ENCODE results near the gene RCOR2.

The RCOR2 gene

GRCh38 chr11:63880403-63880790 lies 36.6 kb downstream of the RCOR2 start:
- Histone ChIP-seq H4K20me1 (ENCODE audit: insufficient read depth, low read length) (no peaks in the 10 kb centered on the region), H3K9me3 (ENCODE audit: low read length) (no peaks in the 10 kb centered on the region), H3K36me3 (ENCODE audit: insufficient read depth, low read length) (peaks cover 16% of the 10 kb centered on the region; the same call in 1 of the 2 replicates), H3K4me1 (ENCODE audit: insufficient read depth, low read length, severe bottlenecking) (peaks cover 25% of the 10 kb centered on the region), H3K27ac (ENCODE audit: low read depth, low read length, poor library complexity, severe bottlenecking) (no peak overlapping the region), H3F3A (ENCODE audit: insufficient read depth, low read length) (no peaks in the 10 kb centered on the region), H3K4me2 (ENCODE audit: low read length) (no peak overlapping the region), H3K9me2 (ENCODE audit: low read depth, low read length) (no peaks in the 10 kb centered on the region), H3K9ac (ENCODE audit: low read length) (no peak overlapping the region), H3K79me2 (ENCODE audit: insufficient read depth, low read length) (peaks cover 32% of the 10 kb centered on the region; the same call in 1 of the 2 replicates), H3K4me3 (ENCODE audit: low read depth, low read length, poor library complexity, severe bottlenecking) (no peak overlapping the region), H2AFZ (ENCODE audit: low read length) (no peak overlapping the region), H3K27me3 (ENCODE audit: insufficient read depth, low read length) (no peaks in the 10 kb centered on the region)
- TF ChIP-seq, protein P1, sequence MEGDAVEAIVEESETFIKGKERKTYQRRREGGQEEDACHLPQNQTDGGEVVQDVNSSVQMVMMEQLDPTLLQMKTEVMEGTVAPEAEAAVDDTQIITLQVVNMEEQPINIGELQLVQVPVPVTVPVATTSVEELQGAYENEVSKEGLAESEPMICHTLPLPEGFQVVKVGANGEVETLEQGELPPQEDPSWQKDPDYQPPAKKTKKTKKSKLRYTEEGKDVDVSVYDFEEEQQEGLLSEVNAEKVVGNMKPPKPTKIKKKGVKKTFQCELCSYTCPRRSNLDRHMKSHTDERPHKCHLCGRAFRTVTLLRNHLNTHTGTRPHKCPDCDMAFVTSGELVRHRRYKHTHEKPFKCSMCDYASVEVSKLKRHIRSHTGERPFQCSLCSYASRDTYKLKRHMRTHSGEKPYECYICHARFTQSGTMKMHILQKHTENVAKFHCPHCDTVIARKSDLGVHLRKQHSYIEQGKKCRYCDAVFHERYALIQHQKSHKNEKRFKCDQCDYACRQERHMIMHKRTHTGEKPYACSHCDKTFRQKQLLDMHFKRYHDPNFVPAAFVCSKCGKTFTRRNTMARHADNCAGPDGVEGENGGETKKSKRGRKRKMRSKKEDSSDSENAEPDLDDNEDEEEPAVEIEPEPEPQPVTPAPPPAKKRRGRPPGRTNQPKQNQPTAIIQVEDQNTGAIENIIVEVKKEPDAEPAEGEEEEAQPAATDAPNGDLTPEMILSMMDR (IDR thresholded peaks at IDR 0.05; ENCODE audit: low read length) = no peak
- no peak for TF ChIP-seq EZH2 (IDR thresholded peaks at IDR 0.05; ENCODE audit: borderline replicate concordance, low read length)

- no peak for TF ChIP-seq EZH2 (IDR thresholded peaks at IDR 0.05; ENCODE audit: borderline replicate concordance, low read length)
- TF ChIP-seq, protein P1 (IDR thresholded peaks at IDR 0.05; ENCODE audit: low read length) = no peak
- no peaks in the 10 kb centered on the region for H3K27me3 ChIP-seq (ENCODE audit: insufficient read depth, low read length)
- no peaks in the 10 kb centered on the region for H3K9me2 ChIP-seq (ENCODE audit: low read depth, low read length)
- no peaks in the 10 kb centered on the region for H4K20me1 ChIP-seq (ENCODE audit: insufficient read depth, low read length)
- no peak overlapping the region for H3K9ac ChIP-seq (ENCODE audit: low read length)
- H3K36me3 ChIP-seq (ENCODE audit: insufficient read depth, low read length) = peaks cover 18% of the 10 kb centered on the region; the same call in 1 of the 2 replicates
- no peaks in the 10 kb centered on the region for H3K9me3 ChIP-seq (ENCODE audit: low read length)
- no peak overlapping the region for H3K4me3 ChIP-seq (ENCODE audit: low read depth, low read length, poor library complexity, severe bottlenecking)
- no peak overlapping the region for H2AFZ ChIP-seq (ENCODE audit: low read length)
- H3K27ac ChIP-seq (ENCODE audit: low read depth, low read length, poor library complexity, severe bottlenecking) = no peak overlapping the region
- peaks cover 35% of the 10 kb centered on the region; the same call in 1 of the 2 replicates for H3K79me2 ChIP-seq (ENCODE audit: insufficient read depth, low read length)
- H3K4me1 ChIP-seq (ENCODE audit: insufficient read depth, low read length, severe bottlenecking) = peaks cover 25% of the 10 kb centered on the region
- H3K4me2 ChIP-seq (ENCODE audit: low read length) = no peak overlapping the region
- no peaks in the 10 kb centered on the region for H3F3A ChIP-seq (ENCODE audit: insufficient read depth, low read length)
Observed at GRCh38 chr11:63879598-63880402, 37.2 kb downstream of the RCOR2 start.

DNA sequence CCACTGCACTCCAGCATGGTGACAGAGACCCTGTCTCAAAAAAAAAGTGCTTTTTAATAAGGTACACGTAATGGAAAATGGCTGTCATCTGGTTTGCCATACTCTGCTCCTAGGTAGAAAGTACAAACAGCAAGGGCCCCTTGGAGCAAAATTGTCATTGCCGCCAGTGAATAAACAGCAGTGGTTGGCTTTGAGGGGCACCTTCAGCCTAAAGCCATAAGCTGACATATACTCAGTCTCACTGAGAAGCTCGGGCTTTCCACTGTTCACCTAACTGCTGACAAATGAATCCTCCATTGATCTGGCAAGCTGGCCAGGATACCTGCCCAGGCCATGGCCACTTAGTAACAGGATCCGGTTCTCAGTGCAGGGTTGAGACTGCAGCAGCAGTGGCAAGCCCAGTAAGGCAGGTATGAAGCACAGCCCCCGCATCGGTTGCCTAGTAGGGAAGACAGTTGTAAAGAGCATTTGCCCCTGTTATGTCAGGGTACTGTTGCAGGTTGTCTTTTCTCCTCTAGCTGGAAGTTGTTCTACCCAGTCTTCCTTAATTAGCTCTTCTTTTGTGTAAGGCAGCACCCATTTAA lies 39.2 kb downstream of the RCOR2 start:
- no peaks in the 10 kb centered on the region for H4K20me1 ChIP-seq (ENCODE audit: insufficient read depth, low read length)
- H3K9me2 ChIP-seq (ENCODE audit: low read depth, low read length) = no peaks in the 10 kb centered on the region
- H3K27ac ChIP-seq (ENCODE audit: low read depth, low read length, poor library complexity, severe bottlenecking) = no peak overlapping the region
- no peaks in the 10 kb centered on the region for H3K27me3 ChIP-seq (ENCODE audit: insufficient read depth, low read length)
- H3K9me3 ChIP-seq (ENCODE audit: low read length) = no peaks in the 10 kb centered on the region
- peaks cover 45% of the 10 kb centered on the region for H3K79me2 ChIP-seq (ENCODE audit: insufficient read depth, low read length)
- no peak overlapping the region for H2AFZ ChIP-seq (ENCODE audit: low read length)
- H3K4me3 ChIP-seq (ENCODE audit: low read depth, low read length, poor library complexity, severe bottlenecking) = no peak overlapping the region
- no peak overlapping the region for H3K9ac ChIP-seq (ENCODE audit: low read length)
- H3K4me2 ChIP-seq (ENCODE audit: low read length) = no peak overlapping the region
- no peaks in the 10 kb centered on the region for H3F3A ChIP-seq (ENCODE audit: insufficient read depth, low read length)
- H3K36me3 ChIP-seq (ENCODE audit: insufficient read depth, low read length) = peaks cover 18% of the 10 kb centered on the region; the same call in 1 of the 2 replicates
- peaks cover 12% of the 10 kb centered on the region for H3K4me1 ChIP-seq (ENCODE audit: insufficient read depth, low read length, severe bottlenecking)
- no peak for TF ChIP-seq EZH2 (IDR thresholded peaks at IDR 0.05; ENCODE audit: borderline replicate concordance, low read length)
- TF ChIP-seq, protein P1 (IDR thresholded peaks at IDR 0.05; ENCODE audit: low read length) = no peak

Data from OCI-LY1 (cell line).